ENCODE measurements around the gene PSME4.
"Not testable (repeated sequence)": the region's sequence is repeated elsewhere in the genome, so short reads cannot be mapped to it uniquely, and the experiment has no call there.

PSME4 gene

DNA sequence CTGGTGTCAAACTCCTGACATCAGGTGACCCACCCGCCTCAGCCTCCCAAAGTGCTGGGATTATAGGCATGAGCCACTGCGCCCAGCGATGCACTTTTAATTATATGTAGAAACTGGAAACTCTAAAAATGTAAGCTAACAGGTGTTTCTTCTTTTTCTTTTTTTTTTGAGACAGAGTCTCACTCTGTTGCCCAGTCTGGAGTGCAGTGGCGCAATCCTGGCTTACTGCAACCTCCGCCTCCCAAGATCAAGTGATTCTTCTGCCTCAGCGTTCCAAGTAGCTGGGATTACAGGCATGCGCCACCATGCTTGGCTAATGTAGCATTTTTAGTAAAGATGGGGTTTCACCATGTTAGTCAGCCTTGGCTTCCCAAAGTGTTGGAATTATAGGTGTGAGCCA is 129.1 kb downstream of the PSME4 start:
- FAIRE-seq = not testable (repeated sequence)

DNA sequence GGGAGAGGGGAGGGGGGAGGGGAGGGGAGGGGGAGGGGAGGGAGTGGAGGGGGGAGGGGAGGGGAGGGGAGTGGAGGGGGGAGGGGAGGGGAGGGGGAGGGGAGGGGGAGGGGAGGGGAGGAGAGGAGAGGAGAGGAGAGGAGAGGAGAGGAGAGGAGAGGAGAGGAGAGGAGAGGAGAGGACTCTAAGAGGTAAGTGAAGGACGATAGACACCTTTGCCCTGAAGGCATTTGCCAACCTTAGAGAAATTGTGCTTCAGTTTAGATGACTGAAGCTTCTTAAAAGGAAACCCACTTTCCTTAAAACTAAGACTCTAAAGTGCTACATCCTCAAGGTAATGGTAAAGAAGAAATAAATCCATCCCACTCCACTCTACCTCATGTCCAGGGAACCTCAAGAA is 130.2 kb downstream of the PSME4 start:
- no peak for FAIRE-seq

DNA sequence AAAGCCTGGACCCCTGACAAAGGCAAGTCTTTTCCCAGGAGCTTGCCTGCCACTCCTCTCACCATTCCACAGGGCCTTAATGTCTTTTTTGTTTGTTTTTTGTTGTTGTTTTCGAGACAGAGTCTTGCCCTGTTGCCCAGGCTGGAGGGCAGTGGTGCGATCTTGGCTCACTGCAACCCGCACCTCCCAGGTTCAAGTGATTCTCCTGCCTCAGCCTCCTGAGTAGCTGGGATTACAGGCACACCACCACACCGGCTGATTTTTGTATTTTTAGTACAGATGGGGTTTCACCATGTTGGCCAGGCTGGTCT is 140.9 kb downstream of the PSME4 start:
- FAIRE-seq = not testable (repeated sequence)

- FAIRE-seq = no peak
These were observed 141.4 kb downstream of the PSME4 start for GRCh38 chr2:53829273-53829979.

DNA sequence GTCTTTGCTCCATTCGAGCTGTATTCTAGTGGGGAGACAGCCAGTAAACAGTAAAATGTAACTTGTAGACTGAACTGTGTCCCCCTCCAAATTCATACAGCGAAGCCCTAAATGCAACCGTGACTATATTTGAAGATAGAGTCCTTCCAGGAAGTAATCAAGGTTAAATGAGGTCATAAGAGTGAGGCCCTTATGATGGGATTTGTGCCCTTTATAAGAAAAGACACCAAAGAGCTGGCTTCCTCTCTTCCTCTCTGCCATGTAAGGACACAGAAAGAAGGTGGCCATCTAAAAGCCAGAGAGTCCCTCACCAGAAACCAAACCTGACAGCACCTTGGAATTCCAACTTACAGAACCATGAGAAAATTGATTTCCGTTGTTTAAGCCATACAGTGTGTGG is 142.5 kb downstream of the PSME4 start:
- FAIRE-seq = no peak

DNA sequence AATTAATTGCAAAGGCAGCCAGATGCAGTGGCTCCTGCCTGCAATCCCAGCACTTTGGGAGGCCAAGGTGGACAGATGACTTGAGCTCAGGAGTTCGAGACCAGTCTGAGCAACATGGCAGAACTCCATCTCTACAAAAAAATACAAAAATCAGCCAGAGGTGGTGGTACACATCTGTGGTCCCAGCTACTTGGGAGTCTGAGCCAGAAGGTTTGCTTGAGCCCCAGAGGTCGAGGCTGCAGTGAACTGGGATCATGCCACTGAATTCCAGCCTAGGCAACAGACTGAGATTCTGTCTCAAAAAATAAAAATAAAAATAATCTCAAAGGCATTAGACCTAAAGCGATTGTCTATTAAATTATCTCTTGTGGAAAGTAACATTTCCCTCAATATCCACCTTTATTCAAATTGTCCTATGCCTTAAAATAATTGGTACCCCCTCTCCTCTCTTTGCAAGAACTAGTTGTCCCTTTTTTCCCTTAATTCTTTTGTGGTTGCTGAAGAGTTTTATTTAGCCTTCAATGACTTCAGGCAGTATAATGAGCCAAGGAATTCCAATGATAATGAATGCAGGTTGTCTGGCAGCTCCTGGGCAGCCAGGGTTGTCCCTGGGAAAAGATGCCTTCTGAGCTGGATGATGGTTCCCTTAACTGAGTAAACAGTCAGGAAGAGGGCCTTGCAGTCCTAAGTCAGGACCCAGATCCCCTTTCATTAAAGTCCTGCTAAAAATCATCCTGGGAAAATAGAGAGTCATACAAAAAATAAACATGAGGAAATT is 143.2 kb downstream of the PSME4 start:
- no peak for FAIRE-seq

DNA sequence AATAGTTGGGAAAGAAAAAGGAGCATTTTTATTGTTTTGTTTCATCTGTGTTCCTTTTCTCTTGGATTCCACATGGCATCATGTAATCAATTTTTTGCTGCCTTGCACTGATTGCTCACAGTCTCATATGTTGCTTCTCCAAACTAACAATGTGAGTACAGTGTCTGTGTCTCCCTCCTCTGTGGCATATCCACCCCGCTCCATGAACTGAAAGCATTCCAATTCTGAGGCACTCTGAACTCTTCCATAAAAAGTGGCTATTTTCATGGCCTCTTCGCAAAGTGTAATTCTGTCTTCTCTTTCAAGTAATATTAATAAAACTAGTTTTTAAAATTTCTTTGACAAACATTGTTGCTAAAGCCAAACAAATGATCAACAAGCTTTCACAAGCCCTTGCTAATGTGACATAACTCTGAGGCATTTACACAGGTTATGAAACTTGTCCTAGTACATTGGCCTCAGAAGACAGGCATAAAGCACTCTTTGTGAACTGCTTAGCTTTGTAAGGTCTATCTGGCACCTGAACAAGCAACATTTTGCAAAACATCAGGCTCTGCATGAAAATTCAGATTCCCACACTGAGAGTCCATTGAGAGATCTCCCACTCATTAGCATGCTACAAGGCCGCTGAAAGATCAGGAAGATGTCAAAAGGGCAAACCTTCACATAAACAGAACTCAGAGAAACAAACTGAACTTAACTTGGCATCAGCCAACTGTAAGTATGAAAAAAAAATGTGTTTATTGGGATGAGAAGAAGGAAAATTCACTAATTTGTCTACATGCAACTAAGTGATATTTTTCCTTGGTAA is 144.0 kb downstream of the PSME4 start:
- no peak for FAIRE-seq

GRCh38 chr2:53826030-53826410 is 144.8 kb downstream of the PSME4 start:
- no peak for FAIRE-seq

- FAIRE-seq = not testable (repeated sequence)
These were observed 147.2 kb downstream of the PSME4 start for GRCh38 chr2:53823639-53824038.

- no peak for FAIRE-seq
These were observed 149.0 kb downstream of the PSME4 start for GRCh38 chr2:53821810-53822209.

DNA sequence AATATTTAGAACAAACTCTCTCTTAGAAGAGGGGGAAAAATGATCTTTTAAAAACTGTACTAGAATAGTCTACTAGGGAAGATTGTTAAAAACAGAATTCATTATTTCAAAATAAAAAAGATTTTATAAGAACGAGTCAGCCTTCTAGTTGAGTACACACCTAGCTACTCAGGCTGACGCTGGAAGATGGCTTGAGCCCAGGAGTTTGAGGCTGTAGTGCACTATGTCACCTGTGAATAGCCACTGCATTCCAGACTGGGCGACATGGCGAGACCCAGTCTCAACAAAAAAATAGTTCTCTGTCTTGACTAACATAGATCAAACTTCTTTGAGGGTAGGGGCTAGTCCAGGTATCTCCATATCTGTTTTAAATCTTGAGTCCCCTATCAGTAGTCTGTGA is 150.1 kb downstream of the PSME4 start:
- FAIRE-seq = no peak

DNA sequence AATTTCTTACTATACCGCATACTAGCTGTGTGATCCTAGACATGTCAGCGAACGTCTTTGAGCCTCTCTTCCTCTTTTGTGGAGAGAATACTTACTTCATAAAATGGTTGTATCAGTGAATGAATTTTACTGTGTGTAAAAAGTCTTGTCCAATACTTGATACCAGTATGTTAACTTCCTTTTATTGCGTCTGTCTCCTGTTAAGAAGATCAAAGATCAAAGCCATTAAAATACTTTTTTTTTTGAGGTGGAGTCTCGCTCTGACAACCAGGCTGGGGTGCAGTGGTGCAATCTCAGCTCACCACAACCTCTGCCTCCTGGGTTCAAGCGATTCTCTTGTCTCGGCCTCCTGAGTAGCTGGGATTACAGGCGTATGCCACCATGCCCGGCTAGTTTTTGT is 150.7 kb downstream of the PSME4 start:
- FAIRE-seq = no peak

DNA sequence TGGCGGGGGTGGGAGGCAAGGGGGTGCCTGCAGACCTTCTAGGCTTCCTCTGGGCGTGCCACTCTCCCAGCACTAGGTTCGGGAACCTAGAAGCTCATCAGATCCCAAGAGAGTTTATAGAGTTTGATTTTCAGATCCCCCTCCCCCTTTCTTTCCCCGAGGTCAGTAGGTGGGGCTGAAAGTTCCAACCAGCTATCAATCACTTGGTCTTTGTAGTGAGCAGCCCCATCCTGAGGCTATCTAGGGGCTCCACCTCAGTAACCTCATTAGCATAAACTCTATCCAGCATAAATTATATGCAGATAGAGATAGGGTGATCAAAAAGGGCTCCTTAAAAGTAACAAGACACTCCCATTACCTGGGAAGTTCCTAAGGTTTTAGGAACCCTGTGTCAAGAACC is 151.2 kb downstream of the PSME4 start:
- no peak for FAIRE-seq

- FAIRE-seq = no peak
These were observed 151.8 kb downstream of the PSME4 start for GRCh38 chr2:53818854-53819435.

Measured in G401.6 (cell line).